Fibroblast of villous mesenchyme (primary cell): ENCODE results near the gene JADE2. TPM values are rescaled to one million over a fixed set of nuclear protein-coding genes. Genes with fewer than 3 reads are reported as not detected.

Experiments
- DNase-seq: peaks from one replicate; pipeline ENCODE4 v3.0.0-alpha.2; 2010; ENCODE audit warnings: low read depth
- H3K4me3 ChIP-seq: 2 replicates; pipeline ENCODE4 v1.5.1; 2011; ENCODE audit warnings: low read depth, mild to moderate bottlenecking, low read length
- total RNA-seq: library from RNA; depleted of rRNA; stranded (reverse); fragments of >200 nt; gene quantifications from 2 replicates; pipeline ENCODE4 v1.2.3, GENCODE V29; 2012
- TF ChIP-seq, protein P1 (sequence below): IDR thresholded peaks from 2 replicates; pipeline ENCODE4 v1.5.1; 2012; ENCODE audit warnings: low read depth, mild to moderate bottlenecking, low read length; ENCODE audit not compliant: insufficient read depth

The JADE2 gene
- total RNA-seq, 1 donor: 35.4 TPM

GRCh38 chr5:134567641-134568336, 42.3 kb downstream of the JADE2 start:
- H3K4me3 ChIP-seq: no peak overlapping the region
- DNase-seq: peak; percentile 77
- TF ChIP-seq, protein P1, sequence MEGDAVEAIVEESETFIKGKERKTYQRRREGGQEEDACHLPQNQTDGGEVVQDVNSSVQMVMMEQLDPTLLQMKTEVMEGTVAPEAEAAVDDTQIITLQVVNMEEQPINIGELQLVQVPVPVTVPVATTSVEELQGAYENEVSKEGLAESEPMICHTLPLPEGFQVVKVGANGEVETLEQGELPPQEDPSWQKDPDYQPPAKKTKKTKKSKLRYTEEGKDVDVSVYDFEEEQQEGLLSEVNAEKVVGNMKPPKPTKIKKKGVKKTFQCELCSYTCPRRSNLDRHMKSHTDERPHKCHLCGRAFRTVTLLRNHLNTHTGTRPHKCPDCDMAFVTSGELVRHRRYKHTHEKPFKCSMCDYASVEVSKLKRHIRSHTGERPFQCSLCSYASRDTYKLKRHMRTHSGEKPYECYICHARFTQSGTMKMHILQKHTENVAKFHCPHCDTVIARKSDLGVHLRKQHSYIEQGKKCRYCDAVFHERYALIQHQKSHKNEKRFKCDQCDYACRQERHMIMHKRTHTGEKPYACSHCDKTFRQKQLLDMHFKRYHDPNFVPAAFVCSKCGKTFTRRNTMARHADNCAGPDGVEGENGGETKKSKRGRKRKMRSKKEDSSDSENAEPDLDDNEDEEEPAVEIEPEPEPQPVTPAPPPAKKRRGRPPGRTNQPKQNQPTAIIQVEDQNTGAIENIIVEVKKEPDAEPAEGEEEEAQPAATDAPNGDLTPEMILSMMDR: no peak

DNA sequence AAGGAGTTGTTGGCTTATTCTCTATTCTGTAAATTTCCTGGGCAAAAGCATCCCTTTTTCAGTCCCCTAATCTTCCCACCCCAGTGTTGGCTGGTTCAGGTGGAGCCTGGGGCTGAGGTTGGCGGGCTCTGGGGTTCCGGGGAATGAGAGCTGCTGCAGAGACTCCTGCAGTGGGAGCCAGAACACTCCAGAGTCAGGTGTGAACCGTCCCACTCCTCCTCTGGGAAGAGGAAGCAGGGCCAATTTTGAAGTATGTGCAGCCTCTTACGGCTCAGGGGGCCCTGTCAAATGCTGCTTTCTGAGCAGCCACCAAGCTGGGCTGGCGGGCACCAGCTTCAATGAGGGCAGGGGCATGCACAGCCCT, 42.8 kb downstream of the JADE2 start:
- no peak for DNase-seq
- no peak overlapping the region for H3K4me3 ChIP-seq
- TF ChIP-seq, protein P1: no peak

DNA sequence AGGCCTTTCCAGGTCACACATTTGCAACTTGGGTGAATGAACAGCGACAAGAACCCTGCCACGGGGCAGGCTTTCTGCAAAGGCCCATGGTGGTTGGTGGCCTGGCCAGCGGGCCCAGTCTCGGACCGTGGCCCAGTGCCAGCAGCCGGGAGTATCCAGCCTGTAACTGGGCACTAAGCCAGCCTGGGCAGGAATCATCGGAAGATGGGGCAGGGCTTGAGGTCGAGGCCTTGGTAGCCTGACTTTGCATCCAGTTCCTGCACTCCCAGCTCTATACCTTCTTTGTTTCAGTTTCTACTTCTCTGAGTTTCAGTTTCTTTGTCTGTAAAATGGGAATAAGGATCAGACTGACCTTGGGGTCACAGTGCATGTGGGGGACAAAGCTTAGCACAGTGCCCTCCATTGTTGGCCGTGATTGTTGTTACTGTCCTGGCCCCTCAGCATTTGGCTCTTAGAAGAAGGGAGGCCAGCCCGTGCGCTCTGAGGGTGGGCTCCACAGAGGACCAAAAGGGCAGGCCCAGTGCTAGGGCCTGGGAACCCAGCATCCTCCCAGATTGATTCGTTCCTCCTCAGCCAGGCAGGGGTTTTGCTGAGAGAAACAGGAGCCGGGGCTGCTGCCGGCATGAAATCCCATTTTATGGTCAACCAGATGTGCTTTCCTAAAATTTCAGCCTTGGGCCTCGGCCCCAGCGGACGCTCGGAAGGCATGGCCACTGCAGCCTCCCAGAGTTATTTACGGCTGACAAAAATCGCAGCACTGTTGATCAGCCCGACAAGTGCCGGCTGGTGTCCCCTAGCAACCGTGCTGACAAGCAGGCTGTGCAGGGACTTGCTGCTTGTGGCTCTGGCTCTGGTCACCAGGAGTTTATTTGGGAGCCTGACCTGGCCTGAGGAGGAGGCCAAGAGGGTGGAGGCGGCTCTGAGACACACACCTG, 43.6 kb downstream of the JADE2 start:
- TF ChIP-seq, protein P1: no peak
- DNase-seq: peak; percentile 55
- no peak overlapping the region for H3K4me3 ChIP-seq

GRCh38 chr5:134569758-134570364, 44.4 kb downstream of the JADE2 start:
- no peak for DNase-seq
- no peak overlapping the region for H3K4me3 ChIP-seq
- TF ChIP-seq, protein P1: no peak

GRCh38 chr5:134570365-134570758, 44.9 kb downstream of the JADE2 start:
- no peak overlapping the region for H3K4me3 ChIP-seq
- no peak for DNase-seq
- TF ChIP-seq, protein P1: no peak

- DNase-seq: no peak
- H3K4me3 ChIP-seq: no peak overlapping the region
- TF ChIP-seq, protein P1: no peak
These were observed 45.4 kb downstream of the JADE2 start for GRCh38 chr5:134570886-134571285.
